Mammary epithelial cell (primary cell): ENCODE results near the gene DPF3.

ENCODE experiments used
- EZH2 ChIP-seq: IDR thresholded peaks from 2 replicates; pipeline ENCODE4 v1.6.1; 2012; ENCODE audit warnings: low read length, inconsistent platforms, borderline replicate concordance
- TF ChIP-seq, protein P1 (sequence below), 2 donors: IDR thresholded peaks in 1 of 2; conservative IDR thresholded peaks in 1 of 2; 2 replicates each; pipeline ENCODE4 v1.5.1; 2011 to 2012; ENCODE audit warnings: inconsistent platforms in 2 of 2, low read length in 2 of 2, mild to moderate bottlenecking in 2 of 2, control low read depth in 1 of 2, low read depth in 1 of 2; ENCODE audit not compliant: insufficient read depth in 1 of 2; ENCODE audit errors: extremely low read depth in 1 of 2

DNA sequence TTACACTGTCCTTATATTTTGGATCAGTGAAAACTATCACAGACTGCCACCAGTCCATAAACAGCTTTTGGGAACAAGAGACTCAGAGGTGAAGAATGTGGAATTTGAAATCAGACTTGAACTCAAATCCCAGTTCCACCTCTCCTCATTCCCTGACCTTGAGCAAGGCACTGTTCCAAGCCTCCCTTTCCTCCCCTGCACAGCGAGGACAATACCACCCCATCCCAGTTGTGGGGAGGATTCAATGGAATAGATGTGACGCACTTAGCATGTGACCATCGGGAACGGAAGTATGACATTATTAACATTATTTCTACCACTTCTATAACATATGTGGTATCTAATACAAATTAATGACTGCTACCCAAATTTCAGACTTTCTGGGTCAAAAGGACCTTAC, 63.5 kb downstream of the DPF3 start:
- TF ChIP-seq, protein P1, sequence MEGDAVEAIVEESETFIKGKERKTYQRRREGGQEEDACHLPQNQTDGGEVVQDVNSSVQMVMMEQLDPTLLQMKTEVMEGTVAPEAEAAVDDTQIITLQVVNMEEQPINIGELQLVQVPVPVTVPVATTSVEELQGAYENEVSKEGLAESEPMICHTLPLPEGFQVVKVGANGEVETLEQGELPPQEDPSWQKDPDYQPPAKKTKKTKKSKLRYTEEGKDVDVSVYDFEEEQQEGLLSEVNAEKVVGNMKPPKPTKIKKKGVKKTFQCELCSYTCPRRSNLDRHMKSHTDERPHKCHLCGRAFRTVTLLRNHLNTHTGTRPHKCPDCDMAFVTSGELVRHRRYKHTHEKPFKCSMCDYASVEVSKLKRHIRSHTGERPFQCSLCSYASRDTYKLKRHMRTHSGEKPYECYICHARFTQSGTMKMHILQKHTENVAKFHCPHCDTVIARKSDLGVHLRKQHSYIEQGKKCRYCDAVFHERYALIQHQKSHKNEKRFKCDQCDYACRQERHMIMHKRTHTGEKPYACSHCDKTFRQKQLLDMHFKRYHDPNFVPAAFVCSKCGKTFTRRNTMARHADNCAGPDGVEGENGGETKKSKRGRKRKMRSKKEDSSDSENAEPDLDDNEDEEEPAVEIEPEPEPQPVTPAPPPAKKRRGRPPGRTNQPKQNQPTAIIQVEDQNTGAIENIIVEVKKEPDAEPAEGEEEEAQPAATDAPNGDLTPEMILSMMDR (conservative IDR thresholded peaks at IDR 0.05 in 1 of 2, IDR thresholded peaks at IDR 0.05 in 1 of 2; ENCODE audit: extremely low read depth in 1 of 2, insufficient read depth in 1 of 2, low read depth in 1 of 2, low read length in 2 of 2), result no peak
- TF ChIP-seq EZH2, result no peak
